ENCODE data around the gene DOP1A.

DOP1A gene

DNA sequence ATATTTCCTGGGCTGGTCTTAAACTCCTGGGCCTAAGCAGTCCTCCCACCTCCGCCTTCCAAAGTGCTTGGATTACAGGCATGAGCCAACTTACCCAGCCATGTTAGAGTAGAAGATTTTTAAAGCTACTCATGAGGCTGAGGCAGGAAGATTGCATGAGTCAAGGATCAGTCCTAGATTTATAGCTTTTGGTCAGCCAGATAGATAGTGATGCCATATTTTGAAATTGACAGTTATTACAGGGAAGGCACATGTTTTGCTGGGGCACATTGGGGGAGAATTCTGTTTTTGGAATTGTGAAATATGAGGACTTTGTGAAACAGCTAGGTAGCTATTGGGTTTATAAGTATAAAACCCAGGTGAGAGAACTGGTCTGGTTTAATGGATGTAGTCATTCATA, 40.9 kb downstream of the DOP1A start:
- no peaks in the 10 kb centered on the region for H3K4me1 ChIP-seq (ENCODE audit: insufficient read depth, insufficient read length)
- TF ChIP-seq YY1 (IDR thresholded peaks at IDR 0.05; ENCODE audit: insufficient read depth, insufficient read length) = no peak
- no peak for TF ChIP-seq ZNF274 (IDR thresholded peaks at IDR 0.05; ENCODE audit: low read depth, low read length)
- no peak for TF ChIP-seq SUZ12 (IDR thresholded peaks at IDR 0.05; ENCODE audit: extremely low read depth, insufficient read depth, insufficient read length)
- no peaks in the 10 kb centered on the region for H3K9me3 ChIP-seq (ENCODE audit: insufficient read depth, low read length)
- no peak for DNase-seq (ENCODE audit: low read depth, low spot score)
- no peaks in the 10 kb centered on the region for H3K27me3 ChIP-seq (ENCODE audit: insufficient read depth, insufficient read length)
- no peak overlapping the region for H3K9ac ChIP-seq (ENCODE audit: insufficient read length, low read depth)
- no peaks in the 10 kb centered on the region for H3K36me3 ChIP-seq (ENCODE audit: insufficient read depth, insufficient read length, low read length)
- H3K4me3 ChIP-seq (ENCODE audit: insufficient read length, low read depth) = no peak overlapping the region

GRCh38 chr6:83113258-83113657, 45.8 kb downstream of the DOP1A start:
- DNase-seq (ENCODE audit: low read depth, low spot score) = no peak
- no peaks in the 10 kb centered on the region for H3K9me3 ChIP-seq (ENCODE audit: insufficient read depth, low read length)
- no peaks in the 10 kb centered on the region for H3K27me3 ChIP-seq (ENCODE audit: insufficient read depth, insufficient read length)
- no peak overlapping the region for H3K4me3 ChIP-seq (ENCODE audit: insufficient read length, low read depth)
- no peak overlapping the region for H3K9ac ChIP-seq (ENCODE audit: insufficient read length, low read depth)
- H3K36me3 ChIP-seq (ENCODE audit: insufficient read depth, insufficient read length, low read length) = no peaks in the 10 kb centered on the region
- H3K4me1 ChIP-seq (ENCODE audit: insufficient read depth, insufficient read length) = no peaks in the 10 kb centered on the region
- TF ChIP-seq YY1 (IDR thresholded peaks at IDR 0.05; ENCODE audit: insufficient read depth, insufficient read length) (no peak), ZNF274 (IDR thresholded peaks at IDR 0.05; ENCODE audit: low read depth, low read length) (no peak), SUZ12 (IDR thresholded peaks at IDR 0.05; ENCODE audit: extremely low read depth, insufficient read depth, insufficient read length) (no peak)

DNA sequence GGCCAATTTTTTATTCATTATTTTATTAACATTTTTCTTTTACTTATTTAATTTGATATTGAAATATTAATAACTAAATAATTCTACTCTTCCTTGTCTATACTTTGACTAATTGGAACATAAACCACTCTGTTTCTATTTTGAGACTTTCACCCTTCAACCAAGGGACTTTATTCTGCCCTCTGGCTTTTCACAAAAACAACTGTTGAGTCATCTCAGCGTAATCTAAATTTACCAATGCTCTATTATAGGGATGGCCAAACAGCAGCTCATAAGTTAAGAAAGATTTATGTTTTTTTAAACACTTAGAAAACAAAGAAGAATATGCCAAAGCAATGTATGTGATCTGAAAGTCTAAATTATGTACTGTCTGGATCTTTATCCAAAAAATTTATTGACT, 46.7 kb downstream of the DOP1A start:
- no peaks in the 10 kb centered on the region for H3K9me3 ChIP-seq (ENCODE audit: insufficient read depth, low read length)
- no peaks in the 10 kb centered on the region for H3K36me3 ChIP-seq (ENCODE audit: insufficient read depth, insufficient read length, low read length)
- no peak overlapping the region for H3K9ac ChIP-seq (ENCODE audit: insufficient read length, low read depth)
- no peak for TF ChIP-seq YY1 (IDR thresholded peaks at IDR 0.05; ENCODE audit: insufficient read depth, insufficient read length)
- no peak for TF ChIP-seq ZNF274 (IDR thresholded peaks at IDR 0.05; ENCODE audit: low read depth, low read length)
- no peak for TF ChIP-seq SUZ12 (IDR thresholded peaks at IDR 0.05; ENCODE audit: extremely low read depth, insufficient read depth, insufficient read length)
- H3K4me3 ChIP-seq (ENCODE audit: insufficient read length, low read depth) = no peak overlapping the region
- DNase-seq (ENCODE audit: low read depth, low spot score) = no peak
- H3K27me3 ChIP-seq (ENCODE audit: insufficient read depth, insufficient read length) = no peaks in the 10 kb centered on the region
- H3K4me1 ChIP-seq (ENCODE audit: insufficient read depth, insufficient read length) = no peaks in the 10 kb centered on the region

- Histone ChIP-seq H3K27me3 (ENCODE audit: insufficient read depth, insufficient read length) (no peaks in the 10 kb centered on the region), H3K4me3 (ENCODE audit: insufficient read length, low read depth) (no peak overlapping the region), H3K4me1 (ENCODE audit: insufficient read depth, insufficient read length) (no peaks in the 10 kb centered on the region), H3K9ac (ENCODE audit: insufficient read length, low read depth) (no peak overlapping the region), H3K9me3 (ENCODE audit: insufficient read depth, low read length) (no peaks in the 10 kb centered on the region), H3K36me3 (ENCODE audit: insufficient read depth, insufficient read length, low read length) (no peaks in the 10 kb centered on the region)
- TF ChIP-seq SUZ12 (IDR thresholded peaks at IDR 0.05; ENCODE audit: extremely low read depth, insufficient read depth, insufficient read length) (no peak), YY1 (IDR thresholded peaks at IDR 0.05; ENCODE audit: insufficient read depth, insufficient read length) (no peak), ZNF274 (IDR thresholded peaks at IDR 0.05; ENCODE audit: low read depth, low read length) (no peak)
- DNase-seq (ENCODE audit: low read depth, low spot score) = no peak
Measured at GRCh38 chr6:83117802-83118201, 50.3 kb downstream of the DOP1A start.

GRCh38 chr6:83119742-83120300, 52.4 kb downstream of the DOP1A start:
- no peaks in the 10 kb centered on the region for H3K4me1 ChIP-seq (ENCODE audit: insufficient read depth, insufficient read length)
- H3K4me3 ChIP-seq (ENCODE audit: insufficient read length, low read depth) = no peak overlapping the region
- no peak for DNase-seq (ENCODE audit: low read depth, low spot score)
- no peak overlapping the region for H3K9ac ChIP-seq (ENCODE audit: insufficient read length, low read depth)
- H3K9me3 ChIP-seq (ENCODE audit: insufficient read depth, low read length) = no peaks in the 10 kb centered on the region
- TF ChIP-seq YY1 (IDR thresholded peaks at IDR 0.05; ENCODE audit: insufficient read depth, insufficient read length) (no peak), ZNF274 (IDR thresholded peaks at IDR 0.05; ENCODE audit: low read depth, low read length) (no peak), SUZ12 (IDR thresholded peaks at IDR 0.05; ENCODE audit: extremely low read depth, insufficient read depth, insufficient read length) (no peak)
- no peaks in the 10 kb centered on the region for H3K36me3 ChIP-seq (ENCODE audit: insufficient read depth, insufficient read length, low read length)
- no peaks in the 10 kb centered on the region for H3K27me3 ChIP-seq (ENCODE audit: insufficient read depth, insufficient read length)

GRCh38 chr6:83124553-83124952, 57.1 kb downstream of the DOP1A start:
- TF ChIP-seq SUZ12 (IDR thresholded peaks at IDR 0.05; ENCODE audit: extremely low read depth, insufficient read depth, insufficient read length) = no peak
- no peak overlapping the region for H3K4me3 ChIP-seq (ENCODE audit: insufficient read length, low read depth)

GRCh38 chr6:83125425-83125824, 58.0 kb downstream of the DOP1A start:
- TF ChIP-seq ZNF274 (IDR thresholded peaks at IDR 0.05; ENCODE audit: low read depth, low read length) = no peak
- no peak for TF ChIP-seq YY1 (IDR thresholded peaks at IDR 0.05; ENCODE audit: insufficient read depth, insufficient read length)
- TF ChIP-seq SUZ12 (IDR thresholded peaks at IDR 0.05; ENCODE audit: extremely low read depth, insufficient read depth, insufficient read length) = no peak
- Histone ChIP-seq H3K27me3 (ENCODE audit: insufficient read depth, insufficient read length) (no peaks in the 10 kb centered on the region), H3K4me3 (ENCODE audit: insufficient read length, low read depth) (no peak overlapping the region), H3K4me1 (ENCODE audit: insufficient read depth, insufficient read length) (no peaks in the 10 kb centered on the region), H3K9me3 (ENCODE audit: insufficient read depth, low read length) (no peaks in the 10 kb centered on the region), H3K36me3 (ENCODE audit: insufficient read depth, insufficient read length, low read length) (peaks cover 18% of the 10 kb centered on the region), H3K9ac (ENCODE audit: insufficient read length, low read depth) (no peak overlapping the region)
- DNase-seq (ENCODE audit: low read depth, low spot score) = no peak

More at GRCh38 chr6:83124553-83124952, 57.1 kb downstream of the DOP1A start:
- Histone ChIP-seq H3K4me1 (ENCODE audit: insufficient read depth, insufficient read length) (no peaks in the 10 kb centered on the region), H3K27me3 (ENCODE audit: insufficient read depth, insufficient read length) (no peaks in the 10 kb centered on the region), H3K36me3 (ENCODE audit: insufficient read depth, insufficient read length, low read length) (peaks cover 18% of the 10 kb centered on the region), H3K9me3 (ENCODE audit: insufficient read depth, low read length) (no peaks in the 10 kb centered on the region), H3K9ac (ENCODE audit: insufficient read length, low read depth) (no peak overlapping the region)
- no peak for DNase-seq (ENCODE audit: low read depth, low spot score)
